Activated T-helper 2 cell treated with anti-CD3 and anti-CD28 coated beads, Interferon-gamma antibody, Interleukin-2, Interleukin-4, amounts not matched to agents 10 μg/mL and 5 μg/mL and 100 μg/mL, durations not matched to agents 14 hours and 24 hours and 36 hours (primary cell): ENCODE data around the gene OVOL3. TPM values are rescaled to one million over a fixed set of nuclear protein-coding genes. Genes with fewer than 3 reads are reported as not detected.

Experiments used
- total RNA-seq: library from RNA; stranded (reverse); gene quantifications from 2 replicates; pipeline ENCODE4 v1.2.3, GENCODE V29; 2022

OVOL3 gene
- total RNA-seq, 1 donor from 2014 or later: not detected

Other genes with a start within 250 kb of the OVOL3 start
- gene APLP1, start 242.6 kb upstream of the OVOL3 start, total RNA-seq: 1.2 and 1.4 TPM in 2 replicates
- 109 and 117 TPM in 2 replicates for gene NFKBID, start 210.6 kb upstream of the OVOL3 start, total RNA-seq
- 53.9 and 57.2 TPM in 2 replicates for gene HCST, start 208.6 kb upstream of the OVOL3 start, total RNA-seq
- gene TYROBP, start 202.8 kb upstream of the OVOL3 start, total RNA-seq: 0.39 TPM in 1 of 2 replicates, not detected in the other
- 10.7 and 10.8 TPM in 2 replicates for gene LRFN3, start 174.8 kb upstream of the OVOL3 start, total RNA-seq
- 20.0 and 20.8 TPM in 2 replicates for gene SDHAF1, start 116.0 kb upstream of the OVOL3 start, total RNA-seq
- gene SYNE4, start 102.3 kb upstream of the OVOL3 start, total RNA-seq: 1.9 and 2.6 TPM in 2 replicates
- gene ALKBH6, start 96.9 kb upstream of the OVOL3 start, total RNA-seq: 49.9 and 54.3 TPM in 2 replicates
- 1.9 and 2.4 TPM in 2 replicates for gene CLIP3, start 78.3 kb upstream of the OVOL3 start, total RNA-seq
- 1.8 and 2.2 TPM in 2 replicates for gene THAP8, start 56.9 kb upstream of the OVOL3 start, total RNA-seq
- gene WDR62, start 56.2 kb upstream of the OVOL3 start, total RNA-seq: 22.3 and 22.5 TPM in 2 replicates
- gene POLR2I, start 3.7 kb downstream of the OVOL3 start, total RNA-seq: 68.9 and 75.3 TPM in 2 replicates
- gene TBCB, start 4.3 kb downstream of the OVOL3 start, total RNA-seq: 143 and 147 TPM in 2 replicates
- gene CAPNS1, start 28.9 kb downstream of the OVOL3 start, total RNA-seq: 424 and 431 TPM in 2 replicates
- gene COX7A1, start 41.3 kb downstream of the OVOL3 start, total RNA-seq: not detected in 2 replicates
- 1.5 and 2.4 TPM in 2 replicates for gene ZNF565, start 103.5 kb downstream of the OVOL3 start, total RNA-seq
- gene ZNF146, start 104.0 kb downstream of the OVOL3 start, total RNA-seq: 82.3 and 86.4 TPM in 2 replicates